Activated T-helper 17 cell treated with anti-CD3 and anti-CD28 coated beads, Interleukin-2, amount 50 U/mL, for 72 hours (primary cell): ENCODE measurements around the gene PBX3. TPM values are rescaled to one million over a fixed set of nuclear protein-coding genes. Genes with fewer than 3 reads are reported as not detected.

Experiments used
- ATAC-seq: fragments of 150-1000 bp; cut with Tn5 transposase; replicated peaks from 2 replicates; pipeline ENCODE4 v1.10.0; 2021; ENCODE audit warnings: mild to moderate bottlenecking, moderate library complexity
- H3K27ac Mint-ChIP-seq: one replicate; pipeline ENCODE4 v1.8.0; 2022; ENCODE audit warnings: mixed read lengths
- H3K27me3 Mint-ChIP-seq: one replicate; pipeline ENCODE4 v1.8.0; 2022; ENCODE audit warnings: mixed read lengths
- H3K36me3 Mint-ChIP-seq: one replicate; pipeline ENCODE4 v1.8.0; 2022; ENCODE audit warnings: low read depth, mild to moderate bottlenecking, mixed read lengths
- H3K4me1 Mint-ChIP-seq: one replicate; pipeline ENCODE4 v1.8.0; 2022; ENCODE audit warnings: mixed read lengths
- H3K4me3 Mint-ChIP-seq: one replicate; pipeline ENCODE4 v1.8.0; 2022; ENCODE audit warnings: mild to moderate bottlenecking, mixed read lengths
- H3K9me3 Mint-ChIP-seq: one replicate; pipeline ENCODE4 v1.8.0; 2022; ENCODE audit warnings: mixed read lengths
- total RNA-seq, 2 donors: library from RNA; stranded (reverse); gene quantifications; one replicate each; pipeline ENCODE4 v1.2.3, GENCODE V29; 2022

PBX3 gene
- total RNA-seq, 2 donors from 2014 or later = 8.5 to 15.8 TPM

- no peaks in the 10 kb centered on the region for H3K4me1 Mint-ChIP-seq
- no peaks in the 10 kb centered on the region for H3K9me3 Mint-ChIP-seq
- no peak overlapping the region for H3K4me3 Mint-ChIP-seq
- no peaks in the 10 kb centered on the region for H3K36me3 Mint-ChIP-seq
- no peak for ATAC-seq
- H3K27me3 Mint-ChIP-seq = no peaks in the 10 kb centered on the region
- no peak overlapping the region for H3K27ac Mint-ChIP-seq
Measured at GRCh38 chr9:125867751-125868415, 120.7 kb downstream of the PBX3 start.

- no peak for ATAC-seq
- no peak overlapping the region for H3K4me3 Mint-ChIP-seq
- H3K4me1 Mint-ChIP-seq = no peaks in the 10 kb centered on the region
- no peaks in the 10 kb centered on the region for H3K9me3 Mint-ChIP-seq
- no peaks in the 10 kb centered on the region for H3K36me3 Mint-ChIP-seq
- H3K27me3 Mint-ChIP-seq = no peaks in the 10 kb centered on the region
- H3K27ac Mint-ChIP-seq = no peak overlapping the region
Measured at GRCh38 chr9:125878164-125878631, 131.0 kb downstream of the PBX3 start.

DNA sequence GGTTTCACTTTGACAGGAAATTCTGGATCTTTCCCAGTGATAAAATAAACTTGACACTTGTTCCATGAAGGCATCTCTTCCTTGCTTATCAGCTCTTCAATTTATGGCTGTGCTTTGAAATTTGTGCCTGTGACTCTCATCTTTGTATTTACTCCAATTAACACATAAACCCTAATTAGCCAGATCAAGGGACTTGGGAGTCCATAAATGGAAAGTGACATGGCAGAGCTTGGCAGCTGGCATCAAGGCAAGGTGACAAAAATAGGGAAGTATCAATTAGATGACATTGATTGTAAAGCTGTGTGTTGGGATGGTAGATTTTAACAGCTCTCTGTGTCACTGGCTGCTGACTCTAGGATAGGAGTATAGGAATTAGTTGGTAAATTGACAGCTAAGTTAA, 133.9 kb downstream of the PBX3 start:
- no peak for ATAC-seq
- no peaks in the 10 kb centered on the region for H3K9me3 Mint-ChIP-seq
- H3K4me1 Mint-ChIP-seq = no peaks in the 10 kb centered on the region
- H3K4me3 Mint-ChIP-seq = no peak overlapping the region
- no peak overlapping the region for H3K27ac Mint-ChIP-seq
- H3K36me3 Mint-ChIP-seq = no peaks in the 10 kb centered on the region
- H3K27me3 Mint-ChIP-seq = no peaks in the 10 kb centered on the region

DNA sequence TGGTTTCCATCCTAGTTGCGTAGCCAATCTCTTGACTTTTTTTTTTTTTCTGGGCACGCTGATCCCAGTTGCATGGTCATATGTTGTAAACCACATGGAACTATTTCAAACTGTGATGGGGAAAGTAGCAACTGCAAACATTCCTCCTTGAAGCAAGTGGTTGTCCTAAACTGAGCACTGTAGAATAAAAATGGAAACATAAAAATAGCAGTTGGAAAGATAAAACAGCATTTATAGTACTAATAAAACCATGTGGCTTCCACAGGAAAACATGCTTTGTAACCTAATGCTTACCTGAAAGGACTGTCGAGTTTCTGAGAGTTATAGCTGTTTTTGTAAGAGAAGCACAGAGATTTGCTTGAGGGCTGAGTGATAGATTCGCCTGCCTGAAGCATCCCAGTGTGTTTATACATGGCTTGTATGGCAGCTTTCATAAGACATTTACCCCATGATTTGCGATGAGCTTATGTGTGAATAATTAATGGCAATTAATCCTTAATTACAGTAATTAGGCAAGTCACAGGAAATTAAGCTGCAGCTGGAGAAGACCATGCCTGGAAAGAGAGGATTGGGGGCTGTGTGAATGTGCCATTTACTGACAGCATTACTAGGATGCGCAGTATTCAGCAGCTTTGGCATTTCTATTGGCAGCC, 136.5 kb downstream of the PBX3 start:
- ATAC-seq = no peak
- H3K27ac Mint-ChIP-seq = no peak overlapping the region
- H3K27me3 Mint-ChIP-seq = peaks cover 11% of the 10 kb centered on the region
- no peak overlapping the region for H3K4me3 Mint-ChIP-seq
- no peaks in the 10 kb centered on the region for H3K36me3 Mint-ChIP-seq
- H3K4me1 Mint-ChIP-seq = no peaks in the 10 kb centered on the region
- no peaks in the 10 kb centered on the region for H3K9me3 Mint-ChIP-seq

DNA sequence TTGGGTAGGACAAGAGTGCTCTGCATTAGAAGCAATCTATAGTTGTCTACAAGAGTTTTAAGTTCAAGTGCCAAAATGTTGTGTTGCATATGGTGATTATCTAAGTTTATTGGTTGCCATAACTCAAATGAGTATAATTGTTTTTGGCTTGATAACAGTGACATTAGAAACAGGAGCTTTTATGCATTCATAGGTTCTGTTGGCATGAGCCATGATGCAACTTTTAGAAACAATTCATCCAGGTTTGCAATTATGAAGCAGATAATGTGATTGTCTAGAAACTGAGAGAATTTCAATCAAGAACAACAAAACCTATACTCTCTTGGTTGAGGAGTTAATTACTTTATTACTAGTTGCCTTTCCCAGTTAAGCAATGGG, 137.0 kb downstream of the PBX3 start:
- no peak overlapping the region for H3K4me3 Mint-ChIP-seq
- H3K9me3 Mint-ChIP-seq = no peaks in the 10 kb centered on the region
- H3K27ac Mint-ChIP-seq = no peak overlapping the region
- no peaks in the 10 kb centered on the region for H3K36me3 Mint-ChIP-seq
- H3K27me3 Mint-ChIP-seq = peaks cover 14% of the 10 kb centered on the region
- no peak for ATAC-seq
- H3K4me1 Mint-ChIP-seq = peaks cover 1% of the 10 kb centered on the region

DNA sequence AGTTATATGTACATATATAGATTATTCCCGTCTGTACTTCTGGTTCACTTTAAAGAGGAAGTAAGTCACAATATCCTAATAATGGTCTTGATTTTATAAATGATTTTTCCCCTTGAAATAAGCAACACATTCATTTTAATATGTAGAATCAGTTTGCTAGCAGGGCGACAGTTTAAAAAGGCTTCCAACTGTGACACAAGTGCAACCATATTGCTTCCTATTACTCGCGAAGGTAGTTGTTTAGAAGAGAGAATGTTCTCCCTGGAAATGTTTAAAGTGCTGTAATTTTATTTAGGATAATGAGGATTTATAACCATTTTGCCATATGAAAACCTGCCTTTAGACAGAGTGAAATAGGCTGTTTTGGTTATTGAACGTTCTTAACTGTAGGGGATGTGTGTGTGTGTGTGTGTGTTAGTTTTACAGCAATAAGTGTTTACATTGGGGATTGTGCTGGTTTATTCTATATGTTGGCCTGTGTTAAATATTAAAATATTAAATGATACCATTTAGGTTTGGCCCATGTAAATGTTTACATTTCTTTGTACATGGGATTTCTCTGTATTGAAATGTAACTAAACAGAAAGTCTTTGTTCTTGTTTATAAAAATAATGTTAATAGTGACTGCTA, 138.3 kb downstream of the PBX3 start:
- peaks cover 5% of the 10 kb centered on the region for H3K4me1 Mint-ChIP-seq
- no peak overlapping the region for H3K4me3 Mint-ChIP-seq
- no peaks in the 10 kb centered on the region for H3K36me3 Mint-ChIP-seq
- H3K9me3 Mint-ChIP-seq = no peaks in the 10 kb centered on the region
- no peak for ATAC-seq
- no peak overlapping the region for H3K27ac Mint-ChIP-seq
- H3K27me3 Mint-ChIP-seq = peaks cover 17% of the 10 kb centered on the region

GRCh38 chr9:125886365-125886764, 139.2 kb downstream of the PBX3 start:
- Mint-ChIP-seq H3K27ac (no peak overlapping the region), H3K36me3 (no peaks in the 10 kb centered on the region), H3K4me3 (no peak overlapping the region), H3K4me1 (peaks cover 5% of the 10 kb centered on the region), H3K9me3 (no peaks in the 10 kb centered on the region), H3K27me3 (peaks cover 17% of the 10 kb centered on the region)
- ATAC-seq = no peak

DNA sequence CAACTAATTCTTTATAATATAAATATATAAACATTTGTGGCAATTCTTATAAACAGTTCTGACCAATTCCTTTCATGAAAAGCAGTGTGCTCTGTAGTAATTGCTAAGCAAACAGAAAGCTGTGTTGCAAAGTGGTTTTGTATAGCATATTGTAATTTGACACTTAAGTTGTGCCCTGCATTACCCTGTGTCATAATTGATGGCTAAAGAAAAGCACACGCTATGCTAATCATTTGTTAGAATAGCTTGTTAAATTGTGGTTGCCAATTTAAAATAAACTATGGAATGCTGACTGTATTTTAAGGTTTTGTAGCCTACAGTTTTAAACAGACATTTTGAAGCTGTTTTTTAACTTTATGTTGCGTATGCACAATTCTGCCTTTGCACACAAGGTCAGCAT, 140.0 kb downstream of the PBX3 start:
- ATAC-seq = no peak
- H3K36me3 Mint-ChIP-seq = no peaks in the 10 kb centered on the region

DNA sequence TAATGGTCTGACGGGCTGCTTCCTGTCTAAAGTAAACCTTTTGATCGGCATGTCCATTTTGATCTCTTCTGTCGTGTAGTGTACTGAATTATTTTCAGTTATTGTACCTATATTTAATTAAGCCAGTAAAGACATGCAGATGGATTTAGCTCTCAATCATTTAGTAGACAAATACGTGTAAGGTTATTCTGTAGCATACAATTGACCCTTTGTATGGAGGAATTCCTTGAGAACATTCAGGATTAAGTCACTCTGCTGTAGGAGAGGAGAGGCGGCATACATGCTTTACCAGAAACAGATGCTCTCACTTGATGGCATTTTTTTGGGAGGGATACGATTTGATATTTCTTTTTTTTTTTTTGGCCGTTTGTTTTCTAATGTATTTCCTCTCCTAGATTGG, 141.0 kb downstream of the PBX3 start:
- Mint-ChIP-seq H3K27ac (no peak overlapping the region), H3K9me3 (no peaks in the 10 kb centered on the region), H3K27me3 (peaks cover 17% of the 10 kb centered on the region), H3K36me3 (no peaks in the 10 kb centered on the region), H3K4me3 (no peak overlapping the region), H3K4me1 (peaks cover 5% of the 10 kb centered on the region)
- no peak for ATAC-seq

More for the DNA sequence above, 140.0 kb downstream of the PBX3 start:
- H3K27ac Mint-ChIP-seq = no peak overlapping the region
- H3K9me3 Mint-ChIP-seq = no peaks in the 10 kb centered on the region
- no peak overlapping the region for H3K4me3 Mint-ChIP-seq
- peaks cover 5% of the 10 kb centered on the region for H3K4me1 Mint-ChIP-seq
- peaks cover 17% of the 10 kb centered on the region for H3K27me3 Mint-ChIP-seq

- Mint-ChIP-seq H3K36me3 (no peaks in the 10 kb centered on the region), H3K4me1 (peaks cover 5% of the 10 kb centered on the region), H3K27ac (no peak overlapping the region), H3K9me3 (no peaks in the 10 kb centered on the region), H3K4me3 (peak overlapping the region; percentile 63), H3K27me3 (peaks cover 17% of the 10 kb centered on the region)
- ATAC-seq = peak; percentile 32
Measured at GRCh38 chr9:125889112-125889475, 141.9 kb downstream of the PBX3 start.

- H3K27me3 Mint-ChIP-seq = peaks cover 17% of the 10 kb centered on the region
Measured at GRCh38 chr9:125889476-125890419, 142.6 kb downstream of the PBX3 start.

DNA sequence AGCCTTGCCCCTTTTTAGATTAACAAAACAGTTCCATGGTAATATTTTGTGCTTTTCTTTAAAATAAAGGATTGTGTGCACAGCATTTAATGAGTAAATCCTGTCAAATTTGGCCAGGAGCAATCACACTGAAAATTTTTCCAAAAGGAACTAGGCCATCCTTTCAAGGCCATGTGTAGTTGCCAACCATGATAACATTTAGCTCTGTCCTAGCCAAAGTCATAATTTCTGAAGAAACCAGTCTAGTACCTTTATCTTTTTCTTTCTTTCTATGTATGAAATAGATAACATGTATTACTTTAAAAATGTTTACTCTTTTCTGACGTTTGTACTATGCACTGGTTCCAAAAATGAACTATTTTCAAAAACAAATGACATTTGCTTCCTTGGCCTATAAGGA, 143.7 kb downstream of the PBX3 start:
- Mint-ChIP-seq H3K36me3 (no peaks in the 10 kb centered on the region), H3K27ac (no peak overlapping the region), H3K4me1 (peaks cover 5% of the 10 kb centered on the region), H3K27me3 (peaks cover 17% of the 10 kb centered on the region), H3K4me3 (no peak overlapping the region), H3K9me3 (no peaks in the 10 kb centered on the region)
- ATAC-seq = no peak

More at GRCh38 chr9:125889476-125890419, 142.6 kb downstream of the PBX3 start:
- Mint-ChIP-seq H3K9me3 (no peaks in the 10 kb centered on the region), H3K4me3 (peak overlapping the region; percentile 63), H3K4me1 (peaks cover 5% of the 10 kb centered on the region), H3K36me3 (no peaks in the 10 kb centered on the region), H3K27ac (no peak overlapping the region)
- ATAC-seq = peak; percentile 62

DNA sequence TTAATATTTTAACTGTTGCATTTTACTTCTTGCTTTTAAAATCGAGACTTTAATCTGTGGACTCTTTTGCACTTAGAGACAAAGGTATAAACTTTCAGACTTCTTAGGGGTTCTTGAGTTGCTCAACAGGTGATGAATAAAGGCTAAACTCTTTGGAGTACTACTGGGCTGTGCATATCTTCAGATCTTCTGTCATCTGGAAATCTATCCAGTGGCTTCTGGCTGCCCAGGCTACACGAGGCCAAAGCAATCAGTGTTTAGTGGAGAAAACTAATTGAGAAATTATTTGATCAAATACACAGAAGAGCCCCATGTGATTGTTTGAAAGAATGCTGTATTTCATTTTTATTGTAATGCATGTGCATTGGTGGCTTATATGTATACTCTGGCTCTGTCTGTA, 146.1 kb downstream of the PBX3 start:
- ATAC-seq = no peak
- Mint-ChIP-seq H3K4me1 (peaks cover 5% of the 10 kb centered on the region), H3K27me3 (peaks cover 11% of the 10 kb centered on the region), H3K4me3 (no peak overlapping the region), H3K36me3 (no peaks in the 10 kb centered on the region), H3K9me3 (no peaks in the 10 kb centered on the region), H3K27ac (no peak overlapping the region)

DNA sequence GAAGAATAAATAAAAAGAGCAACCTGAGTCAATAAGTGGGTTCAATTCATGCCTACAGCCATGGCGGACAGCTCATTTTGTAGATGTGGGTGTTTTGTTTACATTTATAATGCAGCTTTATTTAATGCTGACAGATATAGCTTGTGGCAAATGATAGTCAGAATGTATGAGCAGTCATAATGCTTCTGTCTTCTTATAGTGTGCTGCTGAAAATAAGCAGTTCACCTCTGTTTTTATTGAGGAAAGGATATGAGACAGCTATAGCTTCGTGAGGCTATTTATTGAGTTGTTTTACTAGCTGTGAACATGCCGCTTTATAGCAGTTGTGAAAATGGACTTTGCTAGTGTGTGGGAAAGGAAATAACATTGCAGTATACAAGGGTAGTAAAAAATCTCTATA, 147.4 kb downstream of the PBX3 start:
- Mint-ChIP-seq H3K36me3 (no peaks in the 10 kb centered on the region), H3K4me3 (no peak overlapping the region), H3K9me3 (no peaks in the 10 kb centered on the region), H3K27me3 (no peaks in the 10 kb centered on the region), H3K4me1 (no peaks in the 10 kb centered on the region), H3K27ac (no peak overlapping the region)
- no peak for ATAC-seq
